ENCODE measurements around the gene CTBP2.

- TF ChIP-seq, protein P1, sequence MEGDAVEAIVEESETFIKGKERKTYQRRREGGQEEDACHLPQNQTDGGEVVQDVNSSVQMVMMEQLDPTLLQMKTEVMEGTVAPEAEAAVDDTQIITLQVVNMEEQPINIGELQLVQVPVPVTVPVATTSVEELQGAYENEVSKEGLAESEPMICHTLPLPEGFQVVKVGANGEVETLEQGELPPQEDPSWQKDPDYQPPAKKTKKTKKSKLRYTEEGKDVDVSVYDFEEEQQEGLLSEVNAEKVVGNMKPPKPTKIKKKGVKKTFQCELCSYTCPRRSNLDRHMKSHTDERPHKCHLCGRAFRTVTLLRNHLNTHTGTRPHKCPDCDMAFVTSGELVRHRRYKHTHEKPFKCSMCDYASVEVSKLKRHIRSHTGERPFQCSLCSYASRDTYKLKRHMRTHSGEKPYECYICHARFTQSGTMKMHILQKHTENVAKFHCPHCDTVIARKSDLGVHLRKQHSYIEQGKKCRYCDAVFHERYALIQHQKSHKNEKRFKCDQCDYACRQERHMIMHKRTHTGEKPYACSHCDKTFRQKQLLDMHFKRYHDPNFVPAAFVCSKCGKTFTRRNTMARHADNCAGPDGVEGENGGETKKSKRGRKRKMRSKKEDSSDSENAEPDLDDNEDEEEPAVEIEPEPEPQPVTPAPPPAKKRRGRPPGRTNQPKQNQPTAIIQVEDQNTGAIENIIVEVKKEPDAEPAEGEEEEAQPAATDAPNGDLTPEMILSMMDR (IDR thresholded peaks at IDR 0.05) = no peak
- TF ChIP-seq REST (IDR thresholded peaks at IDR 0.05; ENCODE audit: insufficient read depth in 1 of 2, low read depth in 2 of 2, low read length in 1 of 2) (no peak), POLR2AphosphoS5 (IDR thresholded peaks at IDR 0.05; ENCODE audit: low read depth, low read length) (no peak), SIN3A (IDR thresholded peaks at IDR 0.05; ENCODE audit: borderline replicate concordance, insufficient read depth, low read depth, low read length) (no peak)
Observed at GRCh38 chr10:125008689-125009638, 151.4 kb downstream of the CTBP2 start.

Data from Panc1 (cell line).